Hepatic stellate cell (primary cell): ENCODE measurements around the gene P3H3.
A peak's percentile ranks its signal among the peaks of the same experiment; 100 is the strongest.

Experiments
- DNase-seq: peaks from one replicate; pipeline ENCODE4 v3.0.0; 2011; ENCODE audit warnings: low spot score

Gene P3H3, protein sequence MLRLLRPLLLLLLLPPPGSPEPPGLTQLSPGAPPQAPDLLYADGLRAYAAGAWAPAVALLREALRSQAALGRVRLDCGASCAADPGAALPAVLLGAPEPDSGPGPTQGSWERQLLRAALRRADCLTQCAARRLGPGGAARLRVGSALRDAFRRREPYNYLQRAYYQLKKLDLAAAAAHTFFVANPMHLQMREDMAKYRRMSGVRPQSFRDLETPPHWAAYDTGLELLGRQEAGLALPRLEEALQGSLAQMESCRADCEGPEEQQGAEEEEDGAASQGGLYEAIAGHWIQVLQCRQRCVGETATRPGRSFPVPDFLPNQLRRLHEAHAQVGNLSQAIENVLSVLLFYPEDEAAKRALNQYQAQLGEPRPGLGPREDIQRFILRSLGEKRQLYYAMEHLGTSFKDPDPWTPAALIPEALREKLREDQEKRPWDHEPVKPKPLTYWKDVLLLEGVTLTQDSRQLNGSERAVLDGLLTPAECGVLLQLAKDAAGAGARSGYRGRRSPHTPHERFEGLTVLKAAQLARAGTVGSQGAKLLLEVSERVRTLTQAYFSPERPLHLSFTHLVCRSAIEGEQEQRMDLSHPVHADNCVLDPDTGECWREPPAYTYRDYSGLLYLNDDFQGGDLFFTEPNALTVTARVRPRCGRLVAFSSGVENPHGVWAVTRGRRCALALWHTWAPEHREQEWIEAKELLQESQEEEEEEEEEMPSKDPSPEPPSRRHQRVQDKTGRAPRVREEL

GRCh38 chr12:6827982-6828780, at the start of gene P3H3:
Gene P3H3 (plus strand): TSS chr12:6828407. CDS start chr12:6828441, 34 bp downstream.
- DNase-seq: peak; percentile 83

DNA sequence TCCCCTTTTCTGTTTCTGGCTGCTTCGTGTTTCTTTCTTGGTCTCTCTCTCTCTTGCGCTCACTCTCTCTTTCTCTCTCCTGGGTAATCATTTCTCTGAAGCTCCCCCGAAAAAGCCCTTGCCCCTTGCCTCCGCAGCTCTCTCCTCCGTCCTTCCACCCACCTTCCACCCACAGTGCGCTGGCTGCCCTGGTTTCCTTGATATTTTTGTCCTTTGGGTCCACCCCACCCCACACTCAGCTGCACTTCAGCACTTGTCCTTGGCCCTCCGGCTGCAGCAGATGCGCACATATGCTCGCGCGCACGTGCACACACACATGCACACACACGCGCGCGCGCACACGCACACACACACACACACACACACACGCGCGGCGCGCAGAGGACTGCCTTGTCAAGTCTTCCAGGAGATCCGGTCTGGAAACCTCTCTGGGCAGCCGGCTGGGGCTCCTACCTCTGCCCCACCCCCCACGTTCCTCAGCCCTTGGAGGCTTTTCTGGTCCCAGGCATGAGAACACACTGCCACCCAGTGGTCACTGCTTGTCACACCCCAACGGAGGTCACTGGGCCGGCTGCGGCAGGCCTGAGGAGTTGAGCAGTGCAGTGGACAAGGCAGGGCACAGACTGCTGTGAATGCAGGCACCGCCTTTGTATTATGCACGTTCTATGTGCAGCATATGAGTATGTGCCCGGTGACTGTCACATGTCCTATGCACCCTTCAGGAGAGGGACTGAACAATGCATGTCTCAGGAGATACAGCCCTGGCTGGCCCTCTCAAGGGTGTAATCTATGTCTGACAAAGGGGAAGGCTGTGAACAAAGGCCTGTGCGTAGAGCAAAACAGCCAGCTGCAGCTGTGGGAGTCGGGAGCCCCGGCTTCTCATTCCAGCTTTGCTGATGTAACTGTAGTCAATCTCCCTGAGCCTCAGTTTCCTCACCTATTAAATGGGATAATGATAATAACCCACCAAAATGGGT, 49.3 kb upstream of the P3H3 start:
- peak; percentile 90 for DNase-seq

DNA sequence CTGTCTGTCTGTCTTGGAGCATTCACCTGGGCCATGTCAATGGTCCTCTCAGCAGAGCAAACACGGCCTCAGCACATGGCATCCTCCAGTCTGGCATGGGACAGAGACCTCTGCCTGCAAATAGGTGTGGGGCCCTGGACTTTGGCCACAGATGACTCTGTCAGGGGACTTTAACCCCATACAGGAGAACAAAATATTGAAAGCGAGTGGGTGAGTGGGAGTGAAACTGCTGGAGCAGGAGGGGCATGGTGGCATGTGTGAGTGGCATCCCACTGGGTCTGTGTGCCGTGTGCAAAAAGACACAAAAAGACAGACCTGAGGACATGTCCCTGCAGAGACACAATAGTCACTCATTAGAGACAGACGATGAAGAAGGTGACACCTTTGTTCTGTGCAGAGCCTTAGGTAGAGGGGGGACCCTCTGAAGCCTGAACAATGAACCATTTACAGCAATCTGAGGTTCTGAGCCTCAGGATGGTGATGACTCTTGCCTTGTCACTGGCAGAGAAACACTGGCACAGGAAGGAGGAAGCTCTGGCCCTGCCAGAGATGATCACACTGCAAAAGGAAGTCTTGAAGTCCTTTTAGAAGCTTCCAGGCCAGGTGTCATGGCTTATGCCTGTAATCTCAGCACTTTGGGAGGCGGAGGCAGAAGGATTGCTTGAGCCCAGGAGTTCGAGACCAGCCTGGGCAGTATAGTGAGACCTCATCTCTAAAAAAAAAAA, 48.3 kb upstream of the P3H3 start:
- DNase-seq: no peak

- no peak for DNase-seq
Measured at GRCh38 chr12:6780573-6780972, 47.6 kb upstream of the P3H3 start.

DNA sequence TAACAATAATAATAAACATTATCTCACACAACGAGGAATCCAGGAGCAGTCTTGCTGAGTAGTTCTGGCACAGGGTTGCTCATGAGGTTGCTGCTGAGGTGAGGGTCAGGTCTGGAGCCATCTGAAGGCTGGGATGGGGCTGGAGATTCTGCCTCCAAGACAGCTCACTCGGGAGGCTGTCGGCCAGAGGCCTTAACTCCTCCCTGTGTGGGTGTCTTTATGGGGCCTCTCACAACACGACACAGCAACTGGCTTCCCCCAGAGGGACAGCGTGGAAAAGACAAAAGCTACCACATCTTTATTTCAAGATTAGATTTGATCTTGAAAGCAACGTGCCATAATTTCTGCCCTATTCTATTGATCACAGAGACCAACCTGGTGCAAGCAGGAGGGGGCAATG, 46.1 kb upstream of the P3H3 start:
- no peak for DNase-seq

- DNase-seq: no peak
Measured at GRCh38 chr12:6782850-6783566, 45.2 kb upstream of the P3H3 start.

- no peak for DNase-seq
Measured at GRCh38 chr12:6783828-6784227, 44.4 kb upstream of the P3H3 start.

- no peak for DNase-seq
Measured at GRCh38 chr12:6784296-6784695, 43.9 kb upstream of the P3H3 start.

GRCh38 chr12:6784761-6785160, 43.4 kb upstream of the P3H3 start:
- no peak for DNase-seq

DNA sequence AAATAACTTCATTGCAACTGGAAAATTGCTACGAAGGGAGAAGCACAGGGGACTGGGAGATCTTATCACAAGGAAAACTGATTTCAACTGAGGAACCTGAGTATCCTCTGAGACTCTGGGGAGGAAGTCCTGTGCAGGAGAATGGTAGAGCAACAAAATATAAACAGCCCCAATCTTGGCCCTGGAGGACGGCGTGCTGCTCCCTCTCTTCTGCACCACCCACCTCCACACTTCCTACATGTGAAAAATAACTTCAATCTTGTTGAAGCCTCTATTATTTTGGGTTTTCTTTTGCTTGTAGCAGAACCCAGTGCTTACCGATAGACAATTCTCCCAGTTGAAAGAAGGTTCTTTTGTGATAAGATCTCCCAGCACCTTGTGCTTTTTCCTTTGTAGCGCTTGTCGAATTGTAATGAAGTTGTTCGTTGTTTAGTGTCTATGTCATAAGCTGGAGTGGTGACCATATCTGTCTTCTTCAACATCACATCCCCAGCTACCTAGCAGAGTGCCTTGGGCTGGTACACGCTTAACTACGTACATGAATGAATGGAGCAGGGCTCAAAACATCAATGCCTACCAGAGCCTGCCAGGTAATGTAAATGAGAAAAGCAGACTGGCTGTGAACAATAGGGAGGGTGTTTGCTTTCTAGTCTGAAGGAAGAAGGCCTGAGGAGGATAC, 41.7 kb upstream of the P3H3 start:
- DNase-seq: no peak

GRCh38 chr12:6787309-6787708, 40.9 kb upstream of the P3H3 start:
- DNase-seq: no peak

DNA sequence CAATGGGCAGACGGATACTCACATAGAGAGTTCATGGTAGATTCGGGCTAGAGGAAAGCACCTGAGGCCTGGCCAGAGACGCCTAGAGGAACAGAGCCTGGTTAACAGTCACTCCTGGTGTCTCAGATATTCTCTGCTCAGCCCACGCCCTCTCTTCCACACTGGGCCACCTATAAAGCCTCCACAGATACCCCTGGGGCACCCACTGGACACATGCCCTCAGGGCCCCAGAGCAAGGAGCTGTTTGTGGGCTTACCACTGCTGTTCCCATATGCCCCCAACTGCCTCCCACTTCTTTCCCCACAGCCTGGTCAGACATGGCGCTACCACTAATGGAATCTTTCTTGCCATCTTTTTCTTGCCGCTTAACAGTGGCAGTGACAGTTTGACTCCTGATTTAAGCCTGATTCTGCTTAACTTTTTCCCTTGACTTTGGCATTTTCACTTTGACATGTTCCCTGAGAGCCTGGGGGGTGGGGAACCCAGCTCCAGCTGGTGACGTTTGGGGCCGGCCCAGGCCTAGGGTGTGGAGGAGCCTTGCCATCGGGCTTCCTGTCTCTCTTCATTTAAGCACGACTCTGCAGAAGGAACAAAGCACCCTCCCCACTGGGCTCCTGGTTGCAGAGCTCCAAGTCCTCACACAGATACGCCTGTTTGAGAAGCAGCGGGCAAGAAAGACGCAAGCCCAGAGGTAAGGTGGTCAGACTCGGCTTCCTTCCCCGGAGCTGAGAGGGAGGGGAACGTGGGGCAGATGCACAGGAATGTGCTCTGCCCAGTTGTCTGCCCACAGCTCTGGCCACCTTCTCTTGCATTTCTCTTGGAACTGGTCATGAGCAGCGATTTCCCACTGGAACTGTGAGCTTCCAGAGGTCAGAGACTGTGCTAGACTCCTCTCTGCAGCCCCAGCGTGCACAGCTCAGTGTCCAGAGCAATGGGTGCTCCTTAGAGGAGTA, 39.0 kb upstream of the P3H3 start, which contains the start of gene CD4:
CD4 (plus strand) TSS at position 557 of the 953 bp plus-strand sequence. CDS start 10,611 bp downstream, outside the sequence.
- peak; percentile 58 for DNase-seq

DNA sequence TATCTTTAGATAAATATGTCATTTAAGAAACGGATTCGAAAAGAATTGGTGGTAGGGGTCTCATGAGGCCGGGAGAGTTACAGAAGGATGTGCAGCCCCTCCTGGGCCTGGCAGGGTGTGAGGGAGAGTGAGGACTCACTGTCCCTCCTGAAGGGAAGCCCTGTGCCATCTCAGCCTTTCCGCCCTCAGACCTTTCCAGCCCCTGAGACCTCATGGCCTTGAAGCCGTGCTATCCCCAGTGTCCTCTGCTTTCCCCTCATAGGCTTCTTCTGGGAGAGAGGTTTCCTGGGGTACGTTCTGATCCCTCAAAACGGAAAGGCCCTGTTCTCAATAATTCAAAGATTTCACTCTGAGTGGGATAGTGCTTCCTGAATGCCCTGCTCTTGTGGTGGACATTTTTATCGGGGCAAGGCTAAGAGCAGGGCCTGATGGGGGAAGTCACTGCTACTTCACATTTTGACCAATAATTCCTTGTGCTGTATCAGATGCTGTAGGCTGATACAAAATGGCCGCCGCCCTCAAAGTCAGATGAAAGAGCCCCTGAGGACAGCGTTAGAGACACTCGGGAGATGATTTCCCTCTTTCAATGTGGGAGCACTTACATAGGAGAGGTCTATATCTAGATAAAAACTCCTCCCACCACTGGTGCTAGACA, 37.6 kb upstream of the P3H3 start:
- DNase-seq: no peak

- DNase-seq: no peak
Measured at GRCh38 chr12:6791931-6792520, 36.2 kb upstream of the P3H3 start.

DNA sequence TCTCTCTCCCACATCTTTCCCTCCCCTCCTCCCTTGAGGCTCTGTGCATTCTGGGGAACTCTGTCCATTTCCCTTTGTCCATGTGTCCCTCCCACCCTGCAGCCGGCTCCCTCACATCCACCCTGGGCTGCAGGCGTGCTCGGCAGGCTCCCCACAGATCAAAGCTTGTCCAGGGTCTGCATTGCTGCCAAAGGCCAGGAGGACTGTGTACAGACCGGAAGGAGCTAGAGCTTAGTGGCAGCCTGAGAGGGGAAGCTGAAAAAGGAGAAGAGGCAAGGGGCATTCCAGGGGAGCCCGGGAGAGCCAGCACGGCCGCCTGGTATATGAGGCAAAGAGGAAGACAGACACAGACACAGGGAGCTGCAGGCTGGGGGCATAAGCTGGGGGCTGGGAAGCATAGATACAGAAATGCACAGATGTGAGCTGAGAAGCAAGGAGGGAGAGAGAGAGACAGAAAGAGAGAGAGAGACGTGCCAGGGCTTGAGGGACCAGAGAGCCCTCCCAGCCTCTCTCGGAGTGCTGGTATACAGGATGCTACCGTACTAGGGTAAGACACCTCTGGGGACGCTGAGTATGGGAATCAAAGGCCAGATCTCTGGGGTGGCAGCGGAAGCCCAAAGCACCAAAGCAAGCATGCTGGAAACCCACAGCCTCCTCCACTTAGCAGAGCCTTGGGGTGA, 35.5 kb upstream of the P3H3 start:
- DNase-seq: peak; percentile 38

GRCh38 chr12:6795088-6795487, 33.1 kb upstream of the P3H3 start:
- DNase-seq: no peak

DNA sequence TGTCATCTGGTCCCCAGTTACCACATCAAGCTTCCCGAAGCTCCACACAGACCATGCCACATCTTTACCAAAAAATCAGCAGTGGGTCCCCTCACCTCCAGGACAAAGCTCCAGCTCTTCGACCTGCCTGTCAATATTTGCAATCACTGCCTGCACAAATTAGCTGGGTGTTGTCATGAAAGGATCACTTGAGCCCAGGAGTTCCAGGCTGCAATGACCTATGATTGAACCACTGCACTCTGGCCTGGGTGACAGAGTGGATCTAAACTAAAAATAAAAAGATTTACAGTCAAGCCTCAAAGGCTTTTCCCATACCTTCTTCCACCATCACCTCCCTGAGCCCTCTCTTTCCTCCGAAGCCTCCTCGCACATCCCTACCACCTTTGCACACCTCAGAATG, 31.6 kb upstream of the P3H3 start:
- DNase-seq: no peak
